ENCODE measurements around the gene ANO3. TPM values are rescaled to one million over a fixed set of nuclear protein-coding genes. Genes with fewer than 3 reads are reported as not detected.

ANO3 gene
- total RNA-seq, 1 donor from 2014 or later, result 0.05 TPM

- intact Hi-C loops (cut with DNase I), result no loop called here
- ATAC-seq (no peak), DNase-seq (ENCODE audit: missing footprints) (no peak)
Observed at GRCh38 chr11:26348776-26349175, 16.8 kb downstream of the ANO3 start.

- ATAC-seq (no peak), DNase-seq (ENCODE audit: missing footprints) (no peak)
- intact Hi-C loops (cut with DNase I), result no loop called here
Observed at GRCh38 chr11:26350002-26350401, 18.1 kb downstream of the ANO3 start.

- DNase-seq (ENCODE audit: missing footprints) (no peak), ATAC-seq (no peak)
- intact Hi-C loops (cut with DNase I), result no loop called here
Observed at GRCh38 chr11:26353010-26353409, 21.1 kb downstream of the ANO3 start.

GRCh38 chr11:26359055-26359454 is 27.1 kb downstream of the ANO3 start:
- intact Hi-C loops (cut with DNase I), result no loop called here

GRCh38 chr11:26365284-26365683 is 33.4 kb downstream of the ANO3 start:
- no peak for DNase-seq (ENCODE audit: missing footprints)
- no peak for ATAC-seq
- intact Hi-C loops (cut with DNase I), result no loop called here

More at GRCh38 chr11:26359055-26359454, 27.1 kb downstream of the ANO3 start:
- ATAC-seq (no peak), DNase-seq (ENCODE audit: missing footprints) (no peak)

GRCh38 chr11:26377619-26378018 is 45.7 kb downstream of the ANO3 start:
- no peak for ATAC-seq

GRCh38 chr11:26399336-26399735 is 67.4 kb downstream of the ANO3 start:
- ATAC-seq (no peak), DNase-seq (ENCODE audit: missing footprints) (no peak)
- intact Hi-C loops (cut with DNase I), result no loop called here

More at GRCh38 chr11:26377619-26378018, 45.7 kb downstream of the ANO3 start:
- no peak for DNase-seq (ENCODE audit: missing footprints)
- intact Hi-C loops (cut with DNase I), result no loop called here

GRCh38 chr11:26410706-26411366 is 78.9 kb downstream of the ANO3 start:
- intact Hi-C loops (cut with DNase I), result no loop called here
- DNase-seq (ENCODE audit: missing footprints) (no peak), ATAC-seq (no peak)

- ATAC-seq, result no peak
- intact Hi-C loops (cut with DNase I), result no loop called here
- DNase-seq (ENCODE audit: missing footprints), result no peak
Observed at GRCh38 chr11:26412955-26413354, 81.0 kb downstream of the ANO3 start.

GRCh38 chr11:26418386-26418912 is 86.5 kb downstream of the ANO3 start:
- DNase-seq (ENCODE audit: missing footprints) (no peak), ATAC-seq (no peak)
- intact Hi-C loops (cut with DNase I), result no loop called here

GRCh38 chr11:26420331-26420730 is 88.4 kb downstream of the ANO3 start:
- intact Hi-C loops (cut with DNase I), result no loop called here
- ATAC-seq, result no peak
- no peak for DNase-seq (ENCODE audit: missing footprints)

- DNase-seq (ENCODE audit: missing footprints), result no peak
- ATAC-seq, result no peak
- intact Hi-C loops (cut with DNase I), result no loop called here
Observed at GRCh38 chr11:26424255-26424654, 92.3 kb downstream of the ANO3 start.

- DNase-seq (ENCODE audit: missing footprints) (no peak), ATAC-seq (no peak)
- intact Hi-C loops (cut with DNase I), result no loop called here
Observed at GRCh38 chr11:26439854-26440253, 107.9 kb downstream of the ANO3 start.

- intact Hi-C loops (cut with DNase I), result no loop called here
- no peak for ATAC-seq
- DNase-seq (ENCODE audit: missing footprints), result no peak
Observed at GRCh38 chr11:26442131-26442530, 110.2 kb downstream of the ANO3 start.

- DNase-seq (ENCODE audit: missing footprints) (no peak), ATAC-seq (no peak)
- intact Hi-C loops (cut with DNase I), result no loop called here
Observed at GRCh38 chr11:26443617-26444016, 111.7 kb downstream of the ANO3 start.

- intact Hi-C loops (cut with DNase I), result no loop called here
- ATAC-seq, result no peak
- no peak for DNase-seq (ENCODE audit: missing footprints)
Observed at GRCh38 chr11:26457636-26458035, 125.7 kb downstream of the ANO3 start.

GRCh38 chr11:26465274-26465673 is 133.3 kb downstream of the ANO3 start:
- DNase-seq (ENCODE audit: missing footprints) (no peak), ATAC-seq (no peak)
- intact Hi-C loops (cut with DNase I), result no loop called here

- DNase-seq (ENCODE audit: missing footprints), result no peak
- intact Hi-C loops (cut with DNase I), result no loop called here
- ATAC-seq, result no peak
Observed at GRCh38 chr11:26467506-26467905, 135.6 kb downstream of the ANO3 start.

- ATAC-seq, result no peak
- intact Hi-C loops (cut with DNase I), result no loop called here
- DNase-seq (ENCODE audit: missing footprints), result no peak
Observed at GRCh38 chr11:26470992-26471391, 139.1 kb downstream of the ANO3 start.

- ATAC-seq (no peak), DNase-seq (ENCODE audit: missing footprints) (no peak)
- intact Hi-C loops (cut with DNase I), result no loop called here
Observed at GRCh38 chr11:26473216-26474194, 141.6 kb downstream of the ANO3 start.

Measured in Right ventricle myocardium inferior (tissue), 1 donor.